ENCODE measurements around the gene DNAAF9.
"Not testable (repeated sequence)": the region's sequence is repeated elsewhere in the genome, so short reads cannot be mapped to it uniquely, and the experiment has no call there.

Gene DNAAF9

DNA sequence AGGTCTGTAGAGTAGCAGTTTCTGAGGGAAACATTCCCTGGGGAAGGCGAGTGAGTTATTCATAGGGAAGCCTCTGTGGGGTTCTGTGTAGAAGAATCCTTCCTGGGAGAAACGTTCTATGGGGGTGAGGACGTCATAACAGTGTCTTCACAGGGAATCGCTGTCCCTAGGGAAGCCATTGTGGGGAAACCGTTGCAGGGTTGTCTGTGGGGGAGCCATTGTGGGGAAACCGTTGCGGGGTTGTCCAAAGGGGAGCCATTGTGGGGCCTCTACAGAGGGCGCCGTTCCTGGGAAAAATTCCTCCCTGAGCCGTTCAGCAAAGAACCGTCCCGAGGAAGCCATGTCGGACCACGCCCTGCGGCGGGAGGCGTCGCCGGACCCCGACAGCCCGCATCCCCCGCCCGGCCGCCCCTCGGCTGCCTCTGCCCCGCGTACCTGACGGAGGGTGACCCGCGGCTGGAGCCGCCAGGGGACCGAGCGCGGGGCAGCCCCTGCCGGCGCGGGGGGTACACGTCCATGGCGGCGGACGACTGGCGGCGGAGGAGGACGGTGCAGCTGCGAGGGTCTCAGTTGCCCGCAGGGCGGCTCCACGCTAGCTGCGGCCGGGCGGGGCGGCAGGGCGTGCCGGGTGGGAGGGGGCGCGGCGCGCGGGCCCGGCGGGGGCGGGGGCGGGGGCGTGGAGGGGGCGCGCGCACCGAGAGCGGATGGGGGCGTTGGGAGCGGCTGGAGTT lies at the start of gene DNAAF9:
Gene DNAAF9 (minus strand): TSS at position 630 of the 731 bp plus-strand sequence. CDS start 112 bp downstream, at position 518.
- in situ Hi-C loops (cut with HindIII; ENCODE audit: low pct_ligation_motif_present, low pct_unique_long_range_greater_than_20kb, low sequenced_read_pairs): no loop called here
- peak; percentile 60 for DNase-seq

DNA sequence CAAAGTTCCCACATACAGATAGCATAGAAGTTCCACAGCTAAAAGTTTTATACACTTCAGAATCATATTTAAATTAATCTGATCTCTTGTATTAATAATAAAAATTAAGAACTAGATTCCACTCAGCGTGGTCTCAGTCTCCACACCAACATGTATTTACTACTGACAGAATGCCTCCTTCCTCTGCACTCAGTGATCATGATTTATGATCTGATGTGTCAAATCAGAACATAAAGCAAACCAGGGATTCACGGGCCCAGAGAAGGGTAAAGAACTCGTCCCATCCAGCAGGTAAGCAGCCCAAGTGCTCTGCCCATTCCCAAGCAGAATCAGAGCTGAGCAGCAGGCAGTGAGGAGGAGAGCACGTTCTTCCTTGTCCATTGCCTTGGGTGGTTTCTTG lies 49.2 kb upstream of the DNAAF9 start:
- in situ Hi-C loops (cut with HindIII; ENCODE audit: low pct_ligation_motif_present, low pct_unique_long_range_greater_than_20kb, low sequenced_read_pairs): no loop called here

DNA sequence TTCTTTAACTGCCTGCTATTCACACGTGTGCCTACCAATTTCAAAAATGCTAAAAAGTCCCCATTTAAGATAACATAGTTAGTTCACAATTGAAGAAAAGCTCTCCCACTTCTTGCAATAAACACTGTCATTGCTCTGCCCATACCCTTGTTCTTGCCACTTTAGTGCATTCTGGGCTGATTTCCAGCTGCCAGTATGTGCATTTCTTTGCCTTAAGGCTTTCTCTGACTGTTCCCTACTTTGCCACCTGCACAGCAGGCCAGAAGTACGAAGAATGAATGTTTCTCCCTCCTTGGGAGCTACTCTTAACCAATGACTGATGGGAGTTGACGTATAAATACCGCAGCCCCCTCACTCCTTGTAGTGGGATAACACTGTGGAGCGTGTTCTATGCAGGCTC lies 47.4 kb upstream of the DNAAF9 start:
- in situ Hi-C loops (cut with HindIII; ENCODE audit: low pct_ligation_motif_present, low pct_unique_long_range_greater_than_20kb, low sequenced_read_pairs): no loop called here
- DNase-seq: no peak

More for the DNA sequence above, 49.2 kb upstream of the DNAAF9 start:
- no peak for DNase-seq

DNA sequence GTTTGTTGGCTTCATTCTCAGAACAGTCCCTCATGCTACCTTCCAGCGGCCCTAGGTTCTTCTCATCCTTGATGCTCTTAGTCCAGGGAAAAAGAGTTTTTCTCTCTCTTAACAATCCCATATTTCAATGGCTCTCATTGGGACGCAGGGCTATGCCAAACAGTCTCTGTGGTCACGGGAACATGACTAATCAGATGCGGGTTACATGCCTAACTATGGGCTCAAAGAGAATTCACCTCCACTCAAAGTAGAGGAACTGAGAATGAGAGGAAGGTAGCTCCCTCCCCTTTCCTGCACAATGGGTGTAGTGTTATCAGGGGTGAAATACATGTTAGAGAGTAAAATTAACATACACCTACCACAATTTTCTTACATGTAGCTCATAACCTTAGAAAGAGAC lies 45.2 kb upstream of the DNAAF9 start:
- in situ Hi-C loops (cut with HindIII; ENCODE audit: low pct_ligation_motif_present, low pct_unique_long_range_greater_than_20kb, low sequenced_read_pairs): no loop called here
- no peak for DNase-seq

DNA sequence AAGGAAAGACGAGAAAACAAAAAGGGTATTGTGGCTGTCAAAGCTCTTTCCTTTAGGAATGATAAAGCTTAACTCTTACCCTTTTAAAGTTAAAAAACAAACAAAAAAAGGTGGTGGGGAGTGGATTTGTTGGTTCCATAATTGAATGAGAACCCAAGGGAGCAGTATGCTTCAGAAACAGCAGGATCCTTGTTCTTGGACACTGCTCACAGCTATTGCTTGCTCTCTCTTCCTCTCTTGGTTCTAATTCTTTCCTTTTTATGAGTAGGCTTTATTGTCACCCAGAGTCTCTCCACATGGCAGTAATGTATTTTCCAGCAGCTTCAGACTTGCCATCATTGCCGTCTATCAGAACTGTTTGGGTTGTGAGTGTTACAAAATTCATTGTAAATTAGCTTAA lies 44.7 kb upstream of the DNAAF9 start:
- no peak for DNase-seq
- in situ Hi-C loops (cut with HindIII; ENCODE audit: low pct_ligation_motif_present, low pct_unique_long_range_greater_than_20kb, low sequenced_read_pairs): no loop called here

DNA sequence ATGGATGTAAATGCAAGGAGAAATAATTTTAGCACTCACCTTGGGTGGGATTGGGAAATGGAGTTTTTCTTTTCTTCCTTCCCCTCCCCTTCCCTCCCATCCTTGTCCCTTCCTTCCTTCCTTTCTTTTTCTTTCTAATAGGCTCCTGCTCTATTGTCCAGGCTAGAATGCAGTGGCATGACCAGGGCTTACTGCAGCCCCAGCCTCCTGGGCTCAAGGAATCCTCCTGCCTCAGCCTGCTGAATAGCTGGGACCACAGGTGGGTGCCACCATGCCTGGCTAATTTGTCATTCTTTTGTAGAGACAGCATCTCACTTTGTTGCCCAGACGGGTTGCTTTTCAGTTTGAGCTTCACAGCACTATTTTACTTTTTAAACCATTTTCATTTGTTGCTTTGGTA lies 41.9 kb upstream of the DNAAF9 start:
- DNase-seq: no peak
- in situ Hi-C loops (cut with HindIII; ENCODE audit: low pct_ligation_motif_present, low pct_unique_long_range_greater_than_20kb, low sequenced_read_pairs): no loop called here

- in situ Hi-C loops (cut with HindIII; ENCODE audit: low pct_ligation_motif_present, low pct_unique_long_range_greater_than_20kb, low sequenced_read_pairs): no loop called here
- DNase-seq: no peak
These were observed 39.9 kb upstream of the DNAAF9 start for GRCh38 chr20:3447321-3447720.

DNA sequence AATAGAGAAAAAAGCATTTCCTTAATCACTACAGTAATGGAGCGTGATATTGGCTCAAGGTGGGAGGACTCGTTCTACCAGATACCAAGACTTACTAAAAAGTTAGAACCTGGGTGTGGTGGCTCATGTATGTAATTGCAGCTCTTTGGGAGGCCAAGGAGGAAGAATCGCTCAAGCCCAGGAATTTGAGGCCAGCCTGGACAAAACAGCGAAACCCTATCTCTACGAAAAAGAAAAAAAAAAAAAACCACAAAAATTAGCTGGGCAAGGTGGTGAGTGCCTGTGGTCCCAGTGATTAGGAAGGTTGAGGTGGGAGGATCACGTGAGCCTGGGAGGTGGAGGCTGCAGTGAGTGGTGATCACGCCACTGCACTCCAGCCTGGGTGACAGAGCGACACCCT lies 39.3 kb upstream of the DNAAF9 start:
- in situ Hi-C loops (cut with HindIII; ENCODE audit: low pct_ligation_motif_present, low pct_unique_long_range_greater_than_20kb, low sequenced_read_pairs): no loop called here
- DNase-seq: no peak

- in situ Hi-C loops (cut with HindIII; ENCODE audit: low pct_ligation_motif_present, low pct_unique_long_range_greater_than_20kb, low sequenced_read_pairs): no loop called here
- DNase-seq: no peak
These were observed 29.6 kb upstream of the DNAAF9 start for GRCh38 chr20:3436864-3437574.

GRCh38 chr20:3434232-3434631 lies 26.8 kb upstream of the DNAAF9 start:
- in situ Hi-C loops (cut with HindIII; ENCODE audit: low pct_ligation_motif_present, low pct_unique_long_range_greater_than_20kb, low sequenced_read_pairs): no loop called here
- no peak for DNase-seq

- in situ Hi-C loops (cut with HindIII; ENCODE audit: low pct_ligation_motif_present, low pct_unique_long_range_greater_than_20kb, low sequenced_read_pairs): no loop called here
- no peak for DNase-seq
These were observed 26.3 kb upstream of the DNAAF9 start for GRCh38 chr20:3433744-3434143.

DNA sequence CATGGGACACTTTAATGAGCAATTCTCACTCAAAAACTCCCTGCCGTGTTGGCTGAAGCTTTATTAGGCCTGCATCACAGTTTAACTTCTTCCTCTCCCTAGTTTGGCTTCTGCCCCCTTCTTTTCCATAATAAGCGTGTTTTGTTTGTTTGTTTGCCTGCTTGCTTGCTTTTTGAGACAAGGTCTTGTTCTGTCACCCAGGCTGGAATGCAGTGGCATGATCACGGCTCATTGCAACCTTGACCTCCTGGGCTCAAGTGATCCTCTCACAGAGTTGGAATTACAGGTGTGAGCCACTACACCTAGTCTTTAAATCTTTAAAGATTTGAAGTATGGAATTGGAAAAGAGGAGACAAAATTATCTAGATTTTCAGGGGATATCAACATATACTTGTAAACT lies 25.4 kb upstream of the DNAAF9 start:
- in situ Hi-C loops (cut with HindIII; ENCODE audit: low pct_ligation_motif_present, low pct_unique_long_range_greater_than_20kb, low sequenced_read_pairs): no loop called here
- DNase-seq: no peak

- in situ Hi-C loops (cut with HindIII; ENCODE audit: low pct_ligation_motif_present, low pct_unique_long_range_greater_than_20kb, low sequenced_read_pairs): no loop called here
- DNase-seq: no peak
These were observed 23.6 kb upstream of the DNAAF9 start for GRCh38 chr20:3431109-3431508.

DNA sequence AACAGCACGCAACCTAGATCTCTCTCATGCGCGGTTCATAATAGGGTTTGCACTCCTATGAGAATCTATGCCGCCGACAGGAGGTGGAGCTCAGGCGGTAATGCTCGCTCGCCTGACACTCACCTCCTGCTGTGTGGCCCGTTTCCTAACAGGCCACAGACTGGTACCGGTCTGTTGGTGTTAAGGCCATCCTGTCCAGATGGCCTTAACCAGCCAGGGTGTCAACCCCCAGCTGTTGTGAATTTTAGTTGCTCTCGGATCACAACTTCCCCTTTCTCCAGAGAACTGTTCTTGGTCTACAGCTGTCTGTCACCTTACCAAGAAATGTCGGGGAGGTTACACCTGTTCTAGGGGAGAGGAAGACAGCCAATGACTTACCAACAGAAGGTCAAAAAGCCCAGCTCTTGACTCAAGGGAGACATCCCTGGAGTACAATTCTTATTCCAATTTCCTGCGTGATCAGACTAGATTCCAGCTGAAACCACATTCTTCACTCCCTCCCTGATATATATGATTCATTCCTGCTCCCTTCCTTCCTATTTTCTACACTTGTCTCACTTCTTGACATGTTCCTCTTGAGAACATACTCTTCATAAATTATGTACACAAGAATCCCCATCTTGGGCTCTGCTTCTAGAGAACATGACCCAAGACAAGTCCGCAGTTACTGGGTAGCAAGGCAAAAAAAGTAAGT lies 23.1 kb upstream of the DNAAF9 start:
- in situ Hi-C loops (cut with HindIII; ENCODE audit: low pct_ligation_motif_present, low pct_unique_long_range_greater_than_20kb, low sequenced_read_pairs): no loop called here
- DNase-seq: no peak

GRCh38 chr20:3426766-3427165 lies 19.3 kb upstream of the DNAAF9 start:
- in situ Hi-C loops (cut with HindIII; ENCODE audit: low pct_ligation_motif_present, low pct_unique_long_range_greater_than_20kb, low sequenced_read_pairs); DNase-seq: not testable (repeated sequence)

DNA sequence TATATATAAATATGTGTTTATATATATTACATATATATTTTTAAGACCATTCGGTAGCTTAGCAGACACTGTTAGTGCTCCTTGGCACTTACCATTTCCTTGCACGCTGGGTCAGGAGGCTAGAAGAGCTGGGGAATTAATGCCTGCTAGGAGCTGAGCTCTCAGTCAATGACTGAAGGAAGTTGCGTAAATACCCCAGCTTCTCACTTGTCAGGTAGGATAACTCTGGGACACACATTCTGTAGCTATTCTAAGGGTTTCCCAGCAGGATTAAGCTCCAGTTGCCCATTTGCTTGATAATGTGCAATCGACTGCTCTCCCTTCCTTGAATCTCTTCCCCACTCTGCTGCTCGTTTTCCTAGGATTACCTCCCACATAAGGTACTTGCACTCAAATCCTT lies 15.7 kb upstream of the DNAAF9 start:
- no peak for DNase-seq
- in situ Hi-C loops (cut with HindIII; ENCODE audit: low pct_ligation_motif_present, low pct_unique_long_range_greater_than_20kb, low sequenced_read_pairs): no loop called here

DNA sequence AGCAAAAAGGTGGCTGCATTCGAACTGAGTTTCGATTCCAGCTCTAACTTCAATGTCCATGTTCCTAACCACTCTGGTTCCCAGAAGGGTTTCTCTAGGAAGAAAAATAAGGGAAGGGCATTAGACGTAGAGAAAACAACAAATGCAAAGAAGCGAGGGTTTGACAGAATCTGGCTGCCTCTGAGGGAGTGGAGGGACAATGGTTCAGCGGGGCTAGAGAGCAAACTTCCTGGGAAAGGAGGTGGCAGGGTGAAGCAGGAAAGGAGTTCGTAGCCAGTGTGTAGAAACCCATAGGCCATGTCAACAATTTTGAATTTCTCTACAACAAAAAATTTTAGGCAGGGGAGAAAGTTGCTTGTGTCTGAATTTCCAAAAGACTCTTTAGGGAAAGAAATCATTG lies 14.5 kb upstream of the DNAAF9 start:
- in situ Hi-C loops (cut with HindIII; ENCODE audit: low pct_ligation_motif_present, low pct_unique_long_range_greater_than_20kb, low sequenced_read_pairs): no loop called here

DNA sequence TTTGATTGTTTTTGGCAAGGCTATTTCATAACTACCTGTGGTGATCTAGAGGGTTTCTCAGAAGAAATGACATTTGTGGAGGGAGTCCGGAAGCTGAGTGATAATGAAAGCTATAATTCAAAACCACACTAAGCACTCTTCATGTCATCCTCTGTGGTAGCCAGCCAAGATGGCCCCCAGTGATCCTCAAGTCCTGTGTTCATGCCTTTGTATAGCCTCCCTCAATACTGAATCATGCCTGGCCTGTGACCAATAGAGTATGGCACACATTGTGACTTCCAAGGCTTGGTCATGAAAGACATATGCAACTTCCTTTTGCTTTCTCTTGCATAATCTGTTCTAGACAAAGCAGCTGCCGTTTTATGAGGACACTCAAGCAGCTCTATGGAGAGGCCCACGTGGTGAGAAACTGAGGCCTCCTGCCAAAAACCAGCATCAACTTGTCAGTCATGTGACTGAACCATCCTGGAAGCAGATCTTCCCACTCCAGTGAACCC lies 12.8 kb upstream of the DNAAF9 start:
- in situ Hi-C loops (cut with HindIII; ENCODE audit: low pct_ligation_motif_present, low pct_unique_long_range_greater_than_20kb, low sequenced_read_pairs): no loop called here
- no peak for DNase-seq

More for the DNA sequence above, 14.5 kb upstream of the DNAAF9 start:
- no peak for DNase-seq

DNA sequence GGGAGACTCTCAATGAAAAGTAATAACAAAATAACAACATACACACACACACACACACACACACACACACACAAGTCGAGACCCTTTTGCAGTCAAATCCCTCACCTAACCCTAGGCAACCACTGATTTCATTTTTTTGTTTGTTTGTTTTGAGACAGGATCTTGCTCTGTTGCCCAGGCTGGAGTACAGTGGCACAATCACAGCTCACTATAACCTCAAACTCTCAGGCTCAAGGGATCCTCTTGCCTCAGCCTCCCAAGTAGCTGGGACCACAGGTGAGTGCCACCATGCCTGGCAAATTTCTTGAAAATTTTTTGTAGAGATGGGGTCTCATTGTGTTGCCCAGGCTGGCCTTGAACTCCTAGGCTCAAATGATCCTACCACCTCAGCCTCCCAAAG lies 10.7 kb upstream of the DNAAF9 start:
- DNase-seq; in situ Hi-C loops (cut with HindIII; ENCODE audit: low pct_ligation_motif_present, low pct_unique_long_range_greater_than_20kb, low sequenced_read_pairs): not testable (repeated sequence)
